ENCODE measurements around the gene NFIX.

- TF ChIP-seq CTCF (conservative IDR thresholded peaks at IDR 0.05; ENCODE audit: low read depth, low read length) (no peak), EZH2 (IDR thresholded peaks at IDR 0.05; ENCODE audit: borderline replicate concordance, low read depth, low read length, poor library complexity, severe bottlenecking) (no peak)
These were observed 13.9 kb downstream of the NFIX start for GRCh38 chr19:13008926-13009787.

All from A673 (cell line).